ENCODE results near the gene APBA2.

The APBA2 gene

GRCh38 chr15:29066310-29066709 is 180.5 kb downstream of the APBA2 start:
- no peak for DNase-seq

- no peak for DNase-seq
These were observed 181.1 kb downstream of the APBA2 start for GRCh38 chr15:29066838-29067237.

DNA sequence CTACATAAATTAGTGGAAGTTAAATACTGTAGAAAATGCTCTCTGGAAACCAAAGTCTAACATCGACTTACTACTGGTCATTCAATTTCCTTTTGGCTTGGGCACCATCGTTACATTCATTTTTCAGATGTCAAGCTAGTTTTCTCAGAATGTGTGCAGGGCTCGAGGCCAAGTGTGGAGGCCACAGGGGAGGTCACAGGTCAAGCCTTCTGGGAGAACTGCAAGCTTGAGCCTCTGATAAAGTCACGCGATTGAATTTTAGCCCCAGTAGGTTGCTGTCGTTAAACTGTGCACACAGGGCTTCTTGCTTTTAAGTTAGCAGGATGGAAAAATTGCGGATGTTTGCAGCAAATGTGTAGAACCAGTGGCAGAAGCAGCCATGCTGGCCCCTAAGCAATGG is 182.2 kb downstream of the APBA2 start:
- no peak for DNase-seq

DNA sequence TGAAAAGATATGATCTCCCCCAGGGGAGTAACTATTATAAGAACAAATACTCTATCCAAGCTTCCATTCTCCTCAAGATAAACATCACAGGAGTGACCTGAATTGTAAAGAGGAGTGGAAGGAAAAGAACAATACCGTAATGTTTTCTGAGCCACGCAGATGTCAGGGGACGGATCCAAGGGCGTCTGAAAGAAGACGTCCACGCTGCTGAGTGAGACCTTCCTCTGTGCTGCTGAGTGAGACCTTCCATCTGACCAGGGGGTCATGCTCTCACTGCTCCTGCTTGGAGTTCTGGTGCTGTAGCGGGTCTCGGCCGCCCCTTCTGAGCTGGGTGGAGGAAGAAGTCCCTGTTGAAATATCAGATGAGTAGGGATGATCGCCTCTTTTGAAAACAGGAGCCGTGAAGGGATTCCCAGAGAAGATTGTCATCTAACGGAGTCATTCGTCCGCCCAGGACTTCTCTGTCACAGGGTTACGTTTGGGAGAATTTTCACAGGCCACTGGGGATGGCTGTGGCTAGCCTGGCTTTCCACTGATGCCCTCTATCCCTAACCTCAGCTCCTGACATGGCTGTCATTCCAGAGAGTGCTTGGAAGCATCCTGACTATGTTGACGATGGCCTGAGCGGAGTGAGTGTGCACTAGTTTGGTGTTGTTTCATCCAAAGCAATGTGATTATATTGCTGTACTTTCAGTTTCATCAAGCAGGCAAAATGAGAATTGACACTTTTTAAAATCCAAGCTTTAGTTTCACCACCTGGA is 184.9 kb downstream of the APBA2 start:
- no peak for DNase-seq

DNA sequence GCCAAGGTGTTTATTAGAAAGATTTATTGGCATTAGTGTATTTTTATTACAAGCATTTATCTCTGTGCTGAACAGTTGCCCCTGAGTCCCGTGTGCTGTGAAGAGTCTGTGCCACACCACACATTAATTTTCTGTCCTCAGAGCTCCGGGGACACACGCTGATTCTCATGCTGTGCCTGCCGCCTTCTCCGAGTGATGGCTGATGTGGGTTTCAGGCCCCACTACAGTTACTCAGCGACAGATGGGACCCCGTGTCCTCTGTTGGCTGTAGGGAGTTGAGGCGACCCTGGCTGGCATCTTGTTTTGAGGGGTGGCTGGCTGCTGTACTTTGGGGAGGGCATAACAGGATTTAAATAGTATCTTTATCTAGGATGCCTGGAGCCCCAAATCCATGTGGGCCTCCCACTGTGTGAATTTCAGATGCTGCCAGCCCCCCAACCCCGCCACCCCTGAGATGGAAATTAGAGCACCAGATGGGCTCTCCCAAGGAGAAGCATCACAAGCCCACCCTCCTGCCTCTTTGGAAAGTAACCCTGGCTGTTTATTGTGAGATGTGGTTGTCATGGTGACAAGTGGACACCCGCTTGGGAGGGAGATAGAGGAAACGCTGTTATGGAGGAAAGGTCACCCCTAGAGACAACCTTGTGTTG is 185.6 kb downstream of the APBA2 start:
- no peak for DNase-seq

DNA sequence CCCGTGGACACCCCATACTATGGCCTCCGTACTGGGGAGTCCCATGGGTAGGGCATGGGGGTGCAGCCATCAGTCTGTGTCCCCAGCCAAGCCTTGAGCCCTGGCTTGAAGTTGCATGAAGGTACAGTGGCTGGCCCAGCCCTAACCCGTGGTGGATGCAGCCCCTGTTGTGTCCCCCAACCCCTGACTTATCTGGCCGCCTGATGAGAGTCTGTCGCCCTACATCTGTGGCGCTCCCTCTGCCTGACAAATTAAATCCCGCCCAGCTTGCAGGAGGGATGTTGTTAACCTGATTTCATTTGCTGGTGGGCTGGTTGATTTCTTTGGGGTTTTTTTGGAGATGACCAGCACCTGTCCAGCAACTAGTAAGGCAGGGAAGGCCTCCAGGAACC is 186.1 kb downstream of the APBA2 start:
- DNase-seq: no peak

DNA sequence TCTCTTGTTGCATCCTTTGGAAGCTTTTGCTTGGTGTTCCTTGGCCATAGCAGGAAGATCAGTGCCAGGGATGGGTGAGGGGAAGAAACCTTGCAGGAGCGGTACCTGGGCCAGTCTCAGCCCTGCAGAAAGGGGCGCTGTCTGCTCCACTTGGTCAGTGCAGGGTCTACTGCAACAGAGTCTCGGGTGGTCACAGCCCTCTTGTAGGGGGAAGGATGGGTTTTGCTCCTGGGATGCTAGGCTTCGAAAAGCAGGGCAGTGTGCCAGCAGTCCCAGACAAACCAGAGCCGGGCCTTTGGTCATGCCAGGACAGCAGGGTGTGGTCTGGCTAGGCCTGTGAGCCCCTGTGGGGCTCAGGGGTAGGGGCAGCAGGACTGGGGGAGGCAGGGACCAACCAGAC is 186.7 kb downstream of the APBA2 start:
- DNase-seq: no peak

- DNase-seq: no peak
These were observed 188.3 kb downstream of the APBA2 start for GRCh38 chr15:29074045-29074444.

DNA sequence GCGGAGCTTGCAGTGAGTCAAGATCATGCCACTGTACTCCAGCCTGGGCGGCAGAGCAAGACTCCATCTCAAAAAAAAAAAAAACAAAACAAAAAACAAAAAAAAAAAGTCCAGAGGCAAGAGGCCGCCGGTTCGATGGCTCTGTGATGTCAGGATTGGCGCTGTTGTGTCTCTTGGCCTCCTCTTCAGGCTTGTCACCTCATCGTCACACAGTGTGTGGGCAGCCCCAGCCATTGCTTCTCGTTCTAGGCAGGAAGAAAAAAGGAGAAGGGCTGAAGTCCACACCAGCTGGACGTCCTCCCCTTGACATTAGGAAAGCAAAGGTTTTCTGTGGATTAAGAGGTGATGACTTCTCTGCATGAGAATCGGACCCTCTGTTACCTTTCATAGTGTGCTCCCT is 192.8 kb downstream of the APBA2 start:
- no peak for DNase-seq

GRCh38 chr15:29079479-29079878 is 193.7 kb downstream of the APBA2 start:
- DNase-seq: no peak

- DNase-seq: no peak
These were observed 196.0 kb downstream of the APBA2 start for GRCh38 chr15:29081781-29082180.

- DNase-seq: no peak
These were observed 197.4 kb downstream of the APBA2 start for GRCh38 chr15:29083161-29083560.

DNA sequence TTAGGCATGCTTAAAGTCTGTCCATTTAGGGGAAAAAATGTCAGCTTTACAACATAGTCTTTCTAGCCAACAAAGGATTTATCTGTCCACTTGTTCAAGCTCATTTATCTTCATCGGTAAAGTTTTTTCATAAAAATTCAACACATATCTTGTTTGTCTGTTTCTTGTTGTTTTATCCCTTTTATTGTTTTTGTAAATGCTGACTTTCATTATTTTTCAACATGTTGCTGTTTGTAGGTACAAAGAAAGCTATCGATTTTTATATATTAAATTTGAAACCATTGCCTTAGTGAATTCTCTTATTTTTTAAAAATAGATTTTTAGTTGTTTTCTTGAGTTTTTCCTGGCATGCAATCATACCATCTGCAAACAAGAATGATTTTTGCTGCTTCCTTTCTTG is 198.1 kb downstream of the APBA2 start:
- DNase-seq: no peak

DNA sequence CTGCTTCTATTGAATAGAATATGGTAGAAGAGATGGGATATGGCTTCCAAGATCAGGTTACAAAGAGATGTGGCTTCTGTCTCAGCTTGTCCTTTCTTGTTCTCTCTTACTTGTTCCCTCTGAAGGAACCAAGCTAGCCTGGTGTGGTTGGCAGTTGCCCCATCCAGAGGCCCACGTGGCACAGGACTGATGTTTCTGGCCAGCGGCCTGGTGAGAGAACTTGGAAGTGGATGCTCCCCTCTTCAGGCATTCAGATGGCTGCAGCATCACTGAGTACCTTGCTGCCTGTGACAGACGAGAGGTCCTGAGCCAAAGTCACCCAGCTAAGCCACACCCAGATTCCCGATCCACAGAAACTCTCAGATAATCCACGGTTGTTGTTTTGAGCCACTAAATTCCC is 200.2 kb downstream of the APBA2 start:
- DNase-seq: no peak

DNA sequence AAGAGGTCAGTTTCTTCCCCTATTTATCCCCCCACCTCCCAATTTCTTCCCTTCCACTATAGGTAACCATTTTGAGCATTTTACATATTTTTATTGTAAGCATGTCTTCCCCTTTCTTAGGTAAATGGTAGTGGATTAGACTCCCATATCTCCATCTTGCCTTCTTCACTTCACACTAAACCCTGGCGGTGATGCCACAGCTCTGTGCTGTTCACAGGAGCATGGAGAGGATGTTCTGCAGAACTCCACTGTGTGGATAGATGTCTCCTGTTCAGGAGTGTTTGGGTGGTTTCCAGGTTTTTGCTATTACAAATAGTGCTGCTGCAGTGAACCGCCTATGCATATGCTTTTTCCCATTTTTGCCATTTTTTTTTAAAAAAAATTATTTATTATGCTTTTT is 201.1 kb downstream of the APBA2 start:
- DNase-seq: no peak

GRCh38 chr15:29087521-29088285 is 201.9 kb downstream of the APBA2 start:
- DNase-seq: no peak

- DNase-seq: no peak
These were observed 202.9 kb downstream of the APBA2 start for GRCh38 chr15:29088666-29089065.

GRCh38 chr15:29089731-29090616 is 204.2 kb downstream of the APBA2 start:
- DNase-seq: no peak

DNA sequence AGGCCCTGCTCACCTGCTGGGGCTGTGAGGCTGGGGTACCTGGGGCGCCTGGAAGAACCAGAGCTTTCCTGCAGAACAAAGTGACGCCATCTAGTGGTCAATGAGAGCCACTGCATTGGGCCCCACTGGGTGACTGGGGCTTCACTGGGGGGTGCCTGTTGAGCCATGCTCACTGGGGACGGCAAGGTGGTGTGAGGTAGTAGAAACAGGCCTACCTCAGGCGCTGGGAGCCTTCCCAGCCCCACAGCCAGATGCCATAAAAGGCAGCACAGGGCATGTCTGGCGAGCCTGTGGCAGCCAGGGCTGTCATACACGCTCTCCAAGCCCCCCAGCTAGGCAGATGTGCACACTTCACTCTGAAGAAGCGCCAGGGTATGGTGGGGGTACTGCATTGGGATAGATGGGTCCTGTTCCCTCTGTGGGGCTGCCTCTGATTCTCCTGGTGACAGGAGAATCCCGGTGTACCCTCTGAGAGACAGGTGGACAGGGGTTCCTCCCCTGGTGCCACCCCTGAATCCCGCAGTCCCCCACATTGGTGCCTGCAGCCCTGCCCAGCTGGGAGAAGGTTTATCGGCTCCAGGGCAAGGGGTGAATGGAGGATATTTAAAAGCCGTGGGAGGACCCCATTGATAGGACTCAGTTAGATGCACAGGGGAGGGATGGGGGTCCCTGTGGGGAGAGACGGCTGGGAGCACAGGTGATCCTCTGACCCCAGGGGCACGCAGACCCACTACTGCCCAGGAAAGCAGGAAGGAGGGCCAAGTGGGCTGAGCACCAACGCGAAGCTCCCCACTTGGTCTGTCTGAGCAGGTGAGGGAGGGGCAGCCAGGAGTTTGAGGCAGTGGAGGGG is 205.1 kb downstream of the APBA2 start:
- DNase-seq: no peak

DNA sequence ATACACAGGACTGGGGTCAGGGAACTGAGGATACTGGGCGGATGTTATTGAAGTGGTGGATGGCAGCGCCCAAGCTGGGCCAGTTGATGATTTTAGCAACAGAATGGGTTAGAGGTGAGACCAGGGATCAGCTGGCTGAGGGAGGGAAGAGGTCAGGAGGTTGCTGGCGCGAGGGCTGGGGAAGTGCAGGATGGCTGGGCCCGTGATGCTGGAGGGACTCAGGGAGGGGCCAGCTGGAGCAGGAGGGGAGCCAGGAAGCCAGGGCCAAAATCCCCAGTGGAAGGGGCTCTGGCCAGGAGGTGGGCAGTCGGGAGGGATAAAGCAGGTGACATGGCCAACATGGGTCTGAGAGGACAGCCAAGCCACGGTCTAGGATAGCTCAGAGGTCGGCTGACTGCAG is 205.9 kb downstream of the APBA2 start:
- DNase-seq: no peak

DNA sequence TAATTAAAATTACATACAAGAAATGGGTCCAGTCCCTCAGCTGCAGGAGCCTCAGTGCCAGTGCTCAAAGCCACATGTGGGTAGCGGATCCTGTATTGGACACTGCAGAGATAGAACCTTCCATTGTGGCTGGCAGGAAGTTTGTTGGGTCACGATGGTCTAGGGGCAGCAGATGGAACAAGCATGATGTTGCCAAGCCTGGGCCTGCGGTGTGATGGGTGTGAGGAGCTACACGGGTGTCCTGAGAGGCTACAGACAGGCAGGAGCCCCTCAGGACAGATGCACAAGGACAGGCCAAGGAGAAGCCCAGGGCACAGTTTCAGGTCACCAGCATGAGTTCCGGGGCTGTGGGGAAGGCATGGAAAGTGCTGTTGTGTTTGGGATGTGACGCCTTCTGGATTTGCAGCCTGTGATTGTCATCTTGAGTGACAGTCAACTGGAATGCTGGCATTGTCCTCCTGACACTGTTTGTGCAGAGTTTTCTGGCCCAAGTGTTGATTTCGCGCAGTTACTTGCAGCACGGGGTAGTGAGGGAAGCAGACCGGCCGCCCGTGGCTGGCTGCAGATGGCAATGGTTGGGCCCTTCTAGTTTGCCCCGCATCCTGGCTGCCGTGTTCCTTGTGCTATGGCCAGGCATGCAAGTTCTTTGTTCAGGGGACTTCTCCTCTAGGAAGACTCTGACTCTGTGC is 206.7 kb downstream of the APBA2 start:
- no peak for DNase-seq

Data from NCI-H187 (cell line).